GM18951 (cell line): ENCODE data around the gene AUTS2.

Source experiments
- POLR2A ChIP-seq: IDR thresholded peaks from 4 replicates; pipeline ENCODE4 v1.6.1; 2011; ENCODE audit warnings: mild to moderate bottlenecking; ENCODE audit not compliant: insufficient read length, insufficient read depth; ENCODE audit errors: extremely low read depth
- in situ Hi-C: fragments of 300-500 bp; cut with MboI; formaldehyde crosslinking; loops from one replicate; pipeline ENCODE4 v1.12.0; 2022; ENCODE audit warnings: low sequenced_read_pairs, mixed read lengths, inconsistent platforms; ENCODE audit not compliant: unreplicated experiment

AUTS2 gene

GRCh38 chr7:70325509-70326101 lies 727.3 kb downstream of the AUTS2 start:
- no peak for TF ChIP-seq POLR2A
- in situ Hi-C loops = no loop called here

- in situ Hi-C loops = no loop called here
- no peak for TF ChIP-seq POLR2A
These were observed 736.0 kb downstream of the AUTS2 start for GRCh38 chr7:70334295-70334694.

GRCh38 chr7:70334871-70335270 lies 736.6 kb downstream of the AUTS2 start:
- in situ Hi-C loops = no loop called here
- no peak for TF ChIP-seq POLR2A

- in situ Hi-C loops = no loop called here
- TF ChIP-seq POLR2A = no peak
These were observed 738.3 kb downstream of the AUTS2 start for GRCh38 chr7:70336536-70336935.

- in situ Hi-C loops = no loop called here
These were observed 739.7 kb downstream of the AUTS2 start for GRCh38 chr7:70338015-70338414.

GRCh38 chr7:70340236-70340635 lies 742.0 kb downstream of the AUTS2 start:
- in situ Hi-C loops = no loop called here
- TF ChIP-seq POLR2A = no peak

More at GRCh38 chr7:70338015-70338414, 739.7 kb downstream of the AUTS2 start:
- TF ChIP-seq POLR2A = no peak

GRCh38 chr7:70341446-70341845 lies 743.2 kb downstream of the AUTS2 start:
- in situ Hi-C loops = no loop called here
- TF ChIP-seq POLR2A = no peak

GRCh38 chr7:70343519-70343918 lies 745.2 kb downstream of the AUTS2 start:
- TF ChIP-seq POLR2A = no peak
- in situ Hi-C loops = no loop called here

- no peak for TF ChIP-seq POLR2A
- in situ Hi-C loops = no loop called here
These were observed 746.5 kb downstream of the AUTS2 start for GRCh38 chr7:70344726-70345125.

- no peak for TF ChIP-seq POLR2A
- in situ Hi-C loops = no loop called here
These were observed 748.7 kb downstream of the AUTS2 start for GRCh38 chr7:70346844-70347462.

- in situ Hi-C loops = no loop called here
- no peak for TF ChIP-seq POLR2A
These were observed 749.4 kb downstream of the AUTS2 start for GRCh38 chr7:70347463-70348254.

GRCh38 chr7:70349031-70349430 lies 750.8 kb downstream of the AUTS2 start:
- no peak for TF ChIP-seq POLR2A
- in situ Hi-C loops = no loop called here

- in situ Hi-C loops = no loop called here
These were observed 751.5 kb downstream of the AUTS2 start for GRCh38 chr7:70349819-70350218.

GRCh38 chr7:70352088-70352487 lies 753.8 kb downstream of the AUTS2 start:
- no peak for TF ChIP-seq POLR2A
- in situ Hi-C loops = no loop called here

More at GRCh38 chr7:70349819-70350218, 751.5 kb downstream of the AUTS2 start:
- no peak for TF ChIP-seq POLR2A

- in situ Hi-C loops = no loop called here
- no peak for TF ChIP-seq POLR2A
These were observed 754.6 kb downstream of the AUTS2 start for GRCh38 chr7:70352906-70353305.
